Vagina (tissue), 2 donors: ENCODE data around the gene YTHDF2. TPM values are rescaled to one million over a fixed set of nuclear protein-coding genes. Genes with fewer than 3 reads are reported as not detected.

Experiments used
- DNase-seq, 2 donors: peaks; one replicate each; pipeline ENCODE4 v3.0.0-alpha.2; 2017; ENCODE audit errors: extremely low spot score in 2 of 2
- H3K27ac ChIP-seq: fragments of 200-600 bp; sonication (generic); one replicate; pipeline ENCODE4 v1.5.1; 2019
- H3K27me3 ChIP-seq: fragments of 200-600 bp; sonication (generic); one replicate; pipeline ENCODE4 v1.5.1; 2019
- H3K36me3 ChIP-seq, 2 donors: fragments of 200-600 bp; sonication (generic); one replicate each; pipeline ENCODE4 v1.5.1; 2017 to 2019
- H3K4me1 ChIP-seq: fragments of 200-600 bp; sonication (generic); one replicate; pipeline ENCODE4 v1.5.1; 2019
- H3K4me3 ChIP-seq, 2 donors: fragments of 200-600 bp; sonication (generic); 1 replicate in 1 of 2; 2 replicates in 1 of 2; pipeline ENCODE4 v1.5.1; 2016 to 2019
- H3K9me3 ChIP-seq: fragments of 200-600 bp; sonication (generic); one replicate; pipeline ENCODE4 v1.5.1; 2019
- POLR2A ChIP-seq, 2 donors: fragments of 450-650 bp; IDR thresholded peaks; one replicate each; pipeline ENCODE4 v1.6.1; 2017; ENCODE audit warnings: antibody characterized with exemption in 2 of 2, mild to moderate bottlenecking in 2 of 2, moderate library complexity in 2 of 2
- POLR2AphosphoS5 ChIP-seq, 2 donors: sonication (generic); formaldehyde crosslinking; IDR thresholded peaks; one replicate each; pipeline ENCODE4 v1.9.0; 2017; ENCODE audit warnings: antibody characterized with exemption in 2 of 2, mild to moderate bottlenecking in 2 of 2, low read depth in 1 of 2; ENCODE audit not compliant: insufficient read depth in 1 of 2
- intact Hi-C: fragments of 100-400 bp; cut with DNase I; formaldehyde crosslinking; loops from one replicate; pipeline ENCODE4 v1.15.1; 2023
- total RNA-seq: library from RNA; depleted of rRNA; stranded (reverse); fragments of >200 nt; gene quantifications from one replicate; pipeline ENCODE4 v1.2.3, GENCODE V29; 2016
- TF ChIP-seq, protein P1 (sequence below), 3 experiments: fragments of 450-650 bp in 2 of 3; fragments of 200-600 bp in 1 of 3; sonication (generic) in 1 of 3; IDR thresholded peaks; one replicate each; pipeline ENCODE4 v1.5.1; 2017 to 2019; ENCODE audit warnings: antibody characterized with exemption in 3 of 3, mild to moderate bottlenecking in 2 of 3, moderate library complexity in 2 of 3

Gene YTHDF2
- total RNA-seq, 1 donor from 2014 or later: 61.9 TPM

- intact Hi-C loops: no loop called here
- no peaks in the 10 kb centered on the region for H3K36me3 ChIP-seq
- H3K9me3 ChIP-seq: no peaks in the 10 kb centered on the region
- H3K27me3 ChIP-seq: no peaks in the 10 kb centered on the region
- peaks cover 98% of the 10 kb centered on the region for H3K4me1 ChIP-seq
- no peak overlapping the region for H3K4me3 ChIP-seq
- no peak overlapping the region for H3K27ac ChIP-seq
- DNase-seq: no peak
- no peak for TF ChIP-seq POLR2AphosphoS5 (IDR thresholded peaks at IDR 0.05; ENCODE audit: insufficient read depth in 1 of 2, low read depth in 1 of 2)
- TF ChIP-seq, protein P1, sequence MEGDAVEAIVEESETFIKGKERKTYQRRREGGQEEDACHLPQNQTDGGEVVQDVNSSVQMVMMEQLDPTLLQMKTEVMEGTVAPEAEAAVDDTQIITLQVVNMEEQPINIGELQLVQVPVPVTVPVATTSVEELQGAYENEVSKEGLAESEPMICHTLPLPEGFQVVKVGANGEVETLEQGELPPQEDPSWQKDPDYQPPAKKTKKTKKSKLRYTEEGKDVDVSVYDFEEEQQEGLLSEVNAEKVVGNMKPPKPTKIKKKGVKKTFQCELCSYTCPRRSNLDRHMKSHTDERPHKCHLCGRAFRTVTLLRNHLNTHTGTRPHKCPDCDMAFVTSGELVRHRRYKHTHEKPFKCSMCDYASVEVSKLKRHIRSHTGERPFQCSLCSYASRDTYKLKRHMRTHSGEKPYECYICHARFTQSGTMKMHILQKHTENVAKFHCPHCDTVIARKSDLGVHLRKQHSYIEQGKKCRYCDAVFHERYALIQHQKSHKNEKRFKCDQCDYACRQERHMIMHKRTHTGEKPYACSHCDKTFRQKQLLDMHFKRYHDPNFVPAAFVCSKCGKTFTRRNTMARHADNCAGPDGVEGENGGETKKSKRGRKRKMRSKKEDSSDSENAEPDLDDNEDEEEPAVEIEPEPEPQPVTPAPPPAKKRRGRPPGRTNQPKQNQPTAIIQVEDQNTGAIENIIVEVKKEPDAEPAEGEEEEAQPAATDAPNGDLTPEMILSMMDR (IDR thresholded peaks at IDR 0.05): no peak
- TF ChIP-seq POLR2A (IDR thresholded peaks at IDR 0.05): no peak
These were observed 14.7 kb downstream of the YTHDF2 start for GRCh38 chr1:28751315-28752060.

- Histone ChIP-seq H3K4me1 (peaks cover 80% of the 10 kb centered on the region), H3K27ac (no peak overlapping the region)
These were observed 19.0 kb downstream of the YTHDF2 start for GRCh38 chr1:28755701-28756100.

DNA sequence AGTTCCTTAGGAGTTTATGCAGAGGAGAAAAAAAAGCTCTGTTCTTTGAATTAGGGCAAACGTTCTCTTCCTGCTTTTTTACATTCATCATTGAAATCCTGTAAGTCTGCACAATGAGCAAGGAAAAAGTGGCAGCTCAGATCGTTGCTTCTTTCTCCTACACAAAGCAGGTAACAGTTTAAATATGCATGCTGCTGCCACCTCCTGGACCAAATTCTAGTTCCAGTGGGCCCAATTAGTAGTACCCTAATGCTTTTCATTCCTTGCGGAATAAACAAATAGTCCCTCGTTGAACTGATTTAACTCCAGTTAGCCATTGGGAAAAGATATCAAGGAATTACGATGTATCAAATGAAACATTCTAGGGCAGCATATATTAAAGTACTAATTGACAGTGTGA is 20.1 kb downstream of the YTHDF2 start:
- H3K27me3 ChIP-seq: no peaks in the 10 kb centered on the region
- H3K4me1 ChIP-seq: peaks cover 69% of the 10 kb centered on the region
- intact Hi-C loops: no loop called here
- no peak overlapping the region for H3K27ac ChIP-seq
- H3K36me3 ChIP-seq: peaks cover 0 to 11% of the 10 kb centered on the region in 2 donors
- H3K4me3 ChIP-seq: no peak overlapping the region
- no peaks in the 10 kb centered on the region for H3K9me3 ChIP-seq
- DNase-seq: no peak
- TF ChIP-seq POLR2AphosphoS5 (IDR thresholded peaks at IDR 0.05; ENCODE audit: insufficient read depth in 1 of 2, low read depth in 1 of 2) (no peak), POLR2A (IDR thresholded peaks at IDR 0.05) (no peak)

More at GRCh38 chr1:28755701-28756100, 19.0 kb downstream of the YTHDF2 start:
- Histone ChIP-seq H3K4me3 (no peak overlapping the region), H3K9me3 (no peaks in the 10 kb centered on the region), H3K27me3 (no peaks in the 10 kb centered on the region), H3K36me3 (peaks cover 0 to 11% of the 10 kb centered on the region in 2 donors)
- no peak for TF ChIP-seq POLR2A (IDR thresholded peaks at IDR 0.05)
- DNase-seq: no peak
- intact Hi-C loops: no loop called here

GRCh38 chr1:28758420-28758819 is 21.7 kb downstream of the YTHDF2 start:
- DNase-seq: no peak
- TF ChIP-seq, protein P1 (IDR thresholded peaks at IDR 0.05): no peak
- TF ChIP-seq POLR2A (IDR thresholded peaks at IDR 0.05) (no peak), POLR2AphosphoS5 (IDR thresholded peaks at IDR 0.05; ENCODE audit: insufficient read depth in 1 of 2, low read depth in 1 of 2) (no peak)
- Histone ChIP-seq H3K4me1 (peaks cover 64% of the 10 kb centered on the region), H3K27me3 (no peaks in the 10 kb centered on the region), H3K9me3 (no peaks in the 10 kb centered on the region), H3K27ac (no peak overlapping the region), H3K36me3 (peaks cover 0 to 11% of the 10 kb centered on the region in 2 donors), H3K4me3 (no peak overlapping the region)
- intact Hi-C loops: no loop called here

- Histone ChIP-seq H3K27ac (no peak overlapping the region), H3K9me3 (no peaks in the 10 kb centered on the region), H3K36me3 (peaks cover 0 to 11% of the 10 kb centered on the region in 2 donors), H3K4me1 (peaks cover 58% of the 10 kb centered on the region), H3K27me3 (no peaks in the 10 kb centered on the region), H3K4me3 (no peak overlapping the region)
- intact Hi-C loops: no loop called here
- no peak for DNase-seq
- TF ChIP-seq POLR2A (IDR thresholded peaks at IDR 0.05): no peak
- TF ChIP-seq, protein P1 (IDR thresholded peaks at IDR 0.05): no peak
- no peak for TF ChIP-seq POLR2AphosphoS5 (IDR thresholded peaks at IDR 0.05; ENCODE audit: insufficient read depth in 1 of 2, low read depth in 1 of 2)
These were observed 22.5 kb downstream of the YTHDF2 start for GRCh38 chr1:28759257-28759656.

GRCh38 chr1:28761189-28761588 is 24.4 kb downstream of the YTHDF2 start:
- intact Hi-C loops: no loop called here
- TF ChIP-seq POLR2A (IDR thresholded peaks at IDR 0.05): no peak
- no peak for TF ChIP-seq POLR2AphosphoS5 (IDR thresholded peaks at IDR 0.05; ENCODE audit: insufficient read depth in 1 of 2, low read depth in 1 of 2)
- TF ChIP-seq, protein P1 (IDR thresholded peaks at IDR 0.05): no peak
- no peaks in the 10 kb centered on the region for H3K27me3 ChIP-seq
- H3K27ac ChIP-seq: no peak overlapping the region
- H3K4me3 ChIP-seq: no peak overlapping the region
- peaks cover 44% of the 10 kb centered on the region for H3K4me1 ChIP-seq
- no peak for DNase-seq
- peaks cover 0 to 11% of the 10 kb centered on the region in 2 donors for H3K36me3 ChIP-seq
- no peaks in the 10 kb centered on the region for H3K9me3 ChIP-seq
